ENCODE measurements around the gene RSBN1. TPM values are rescaled to one million over a fixed set of nuclear protein-coding genes. Genes with fewer than 3 reads are reported as not detected.

Gene RSBN1
- total RNA-seq, 1 experiment from 2014 or later = 15.5 TPM

DNA sequence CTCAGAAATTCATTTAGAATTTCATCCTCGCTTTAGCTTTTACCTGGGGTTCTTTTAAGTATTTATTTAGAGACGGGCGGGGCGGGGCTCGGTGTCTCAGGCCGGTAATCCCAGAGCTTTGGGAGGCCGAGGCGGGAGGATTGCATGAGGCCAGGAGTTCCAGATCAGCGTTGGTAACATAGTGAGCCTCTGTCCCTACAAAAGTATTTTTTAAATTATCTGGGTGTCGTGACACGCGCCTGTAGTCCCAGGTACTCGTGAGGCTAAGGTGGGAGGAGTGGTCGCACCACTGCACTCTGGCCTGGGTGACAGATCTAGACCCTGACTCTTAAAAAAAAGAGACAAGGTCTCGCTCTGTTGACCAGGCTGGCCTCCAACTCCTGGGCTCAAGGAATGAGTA is 942 bp upstream of the RSBN1 start:
- no peaks in the 10 kb centered on the region for H3K27me3 Mint-ChIP-seq (ENCODE audit: low read depth)
- peaks cover 6% of the 10 kb centered on the region for H3K36me3 Mint-ChIP-seq
- POLR2A ChIA-PET = interaction anchor here (0.6 kb wide), 1 partner anchor 97 kb away, joined by 4 read pairs; no protein-coding TSS in a partner anchor
- CTCF ChIA-PET = no interaction called here
- no peak for TF ChIP-seq ZNF425 (CRISPR knock-in tag; conservative IDR thresholded peaks at IDR 0.05)
- no peak for TF ChIP-seq ZNF423 (CRISPR knock-in tag; IDR thresholded peaks at IDR 0.05)
- TF ChIP-seq ZSCAN18 (CRISPR knock-in tag; IDR thresholded peaks at IDR 0.05) = no peak
- no peak for TF ChIP-seq SP1 (CRISPR knock-in tag; conservative IDR thresholded peaks at IDR 0.05)
- no peak for TF ChIP-seq USF2 (CRISPR knock-in tag; IDR thresholded peaks at IDR 0.05)
- TF ChIP-seq OVOL2 (CRISPR knock-in tag; IDR thresholded peaks at IDR 0.05; ENCODE audit: borderline replicate concordance) = no peak
- TF ChIP-seq IRF2 (CRISPR knock-in tag; IDR thresholded peaks at IDR 0.05; ENCODE audit: borderline replicate concordance, low read depth) = no peak
- TF ChIP-seq ZNF232 (CRISPR knock-in tag; IDR thresholded peaks at IDR 0.05) = no peak
- TF ChIP-seq KAT7 (CRISPR knock-in tag; IDR thresholded peaks at IDR 0.05; ENCODE audit: borderline replicate concordance) = no peak
- no peak for TF ChIP-seq ELF4 (CRISPR knock-in tag; IDR thresholded peaks at IDR 0.05; ENCODE audit: low read depth)
- TF ChIP-seq GABPB1 (CRISPR knock-in tag; IDR thresholded peaks at IDR 0.05) = no peak
- TF ChIP-seq ZNF138 (CRISPR knock-in tag; conservative IDR thresholded peaks at IDR 0.05) = no peak
- TF ChIP-seq ATF2 (CRISPR knock-in tag; IDR thresholded peaks at IDR 0.05; ENCODE audit: borderline replicate concordance, low read depth) = no peak
- no peak for TF ChIP-seq NR1H2 (CRISPR knock-in tag; IDR thresholded peaks at IDR 0.05)
- no peak for TF ChIP-seq TEAD1 (CRISPR knock-in tag; IDR thresholded peaks at IDR 0.05)
- TF ChIP-seq RORB (CRISPR knock-in tag; IDR thresholded peaks at IDR 0.05) = no peak
- peak overlapping the region; percentile 96 for H3K27ac Mint-ChIP-seq
- no peak for ATAC-seq
- peaks cover 16% of the 10 kb centered on the region for H3K4me1 Mint-ChIP-seq
- H3K4me3 Mint-ChIP-seq = peak overlapping the region; percentile 96
- DNase-seq (ENCODE audit: low spot score) = no peak
- H3K9me3 Mint-ChIP-seq = peaks cover 4% of the 10 kb centered on the region; the same call in 1 of the 2 replicates

DNA sequence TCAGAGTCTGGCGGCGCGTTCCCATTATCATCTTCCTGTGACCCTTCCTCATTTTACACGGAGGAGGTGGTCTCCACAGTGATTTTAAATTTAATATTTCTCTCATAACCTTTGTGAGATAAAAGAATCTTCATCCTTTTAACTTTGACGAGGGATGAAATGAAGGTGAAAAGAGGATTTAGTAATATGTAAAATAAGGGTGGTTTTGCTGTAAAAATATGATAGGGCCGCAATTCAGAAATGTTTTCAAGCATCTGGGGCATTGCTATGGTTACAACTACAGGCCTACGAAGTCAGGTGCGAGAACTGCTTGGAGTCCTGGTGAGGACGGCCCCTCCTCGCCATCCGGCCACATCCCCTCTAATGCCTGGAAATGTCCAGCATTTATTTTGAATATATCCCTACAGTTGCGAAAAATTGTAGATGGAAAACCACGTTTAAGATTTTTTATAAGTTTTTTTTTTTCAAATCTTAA is 422 bp upstream of the RSBN1 start:
- TF ChIP-seq NFE2L1 (CRISPR knock-in tag; IDR thresholded peaks at IDR 0.05) (no peak), ZNF121 (CRISPR knock-in tag; IDR thresholded peaks at IDR 0.05) (peak; percentile 63; the same call in 1 of the 2 replicates)
- TF ChIP-seq, protein P1, sequence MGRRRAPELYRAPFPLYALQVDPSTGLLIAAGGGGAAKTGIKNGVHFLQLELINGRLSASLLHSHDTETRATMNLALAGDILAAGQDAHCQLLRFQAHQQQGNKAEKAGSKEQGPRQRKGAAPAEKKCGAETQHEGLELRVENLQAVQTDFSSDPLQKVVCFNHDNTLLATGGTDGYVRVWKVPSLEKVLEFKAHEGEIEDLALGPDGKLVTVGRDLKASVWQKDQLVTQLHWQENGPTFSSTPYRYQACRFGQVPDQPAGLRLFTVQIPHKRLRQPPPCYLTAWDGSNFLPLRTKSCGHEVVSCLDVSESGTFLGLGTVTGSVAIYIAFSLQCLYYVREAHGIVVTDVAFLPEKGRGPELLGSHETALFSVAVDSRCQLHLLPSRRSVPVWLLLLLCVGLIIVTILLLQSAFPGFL (CRISPR knock-in tag; IDR thresholded peaks at IDR 0.05; ENCODE audit: borderline replicate concordance) = no peak
- H3K4me1 Mint-ChIP-seq = peaks cover 16% of the 10 kb centered on the region
- H3K27ac Mint-ChIP-seq = peak overlapping the region; percentile 96
- H3K9me3 Mint-ChIP-seq = peaks cover 4% of the 10 kb centered on the region; the same call in 1 of the 2 replicates
- POLR2A ChIA-PET = interaction anchor here (0.9 to 2.3 kb wide), 2 partner anchors 20 to 53 kb away, joined by 3 to 19 read pairs; partner anchors contain the start of gene PHTF1
- H3K36me3 Mint-ChIP-seq = peaks cover 6% of the 10 kb centered on the region
- ATAC-seq (no peak), DNase-seq (ENCODE audit: low spot score) (no peak)
- CTCF ChIA-PET = interaction anchor here (0.6 to 1.4 kb wide), 5 partner anchors 9 to 355 kb away, joined by 3 to 5 read pairs (median 3); partner anchors contain the start of gene AP4B1
- H3K27me3 Mint-ChIP-seq (ENCODE audit: low read depth) = no peaks in the 10 kb centered on the region
- H3K4me3 Mint-ChIP-seq = peak overlapping the region; percentile 96
